SK-N-SH (cell line): ENCODE results near the gene CRIM1. TPM values are rescaled to one million over a fixed set of nuclear protein-coding genes. Genes with fewer than 3 reads are reported as not detected.

Source experiments
- CTCF ChIA-PET: fragments of 300-600, 350-600 bp; formaldehyde crosslinking; extraction: SDS; loops from one replicate; lab custom pipeline; 2021; lab: Yijun Ruan, JAX
- POLR2A ChIA-PET: fragments of 350-600 bp; sonication (Branson Sonifier 250); formaldehyde crosslinking; extraction: SDS; loops from one replicate; lab custom pipeline; 2020; ENCODE audit warnings: antibody characterized with exemption, inconsistent platforms; lab: Yijun Ruan, JAX
- DNase-seq: peaks from one replicate; pipeline ENCODE4 v3.0.0; 2012
- H2AFZ ChIP-seq: fragments of 200-600 bp; sonication (generic); 2 replicates; pipeline ENCODE4 v1.8.1; 2016; ENCODE audit warnings: antibody characterized with exemption, mild to moderate bottlenecking, low read depth
- H3F3A ChIP-seq: fragments of 200-600 bp; sonication (generic); replicated peaks from 2 replicates; pipeline ENCODE3; 2016; ENCODE audit warnings: antibody characterized with exemption, mild to moderate bottlenecking; ENCODE audit not compliant: insufficient read depth
- H3K27ac ChIP-seq, 2 experiments: fragments of 200-500 bp in 1 of 2; fragments of 200-600 bp in 1 of 2; sonication (Bioruptor generic) in 1 of 2; sonication (generic), shearing (Covaris generic) in 1 of 2; 2 replicates each; pipeline versions ENCODE4 v1.5.1 to v1.6.1; 2014 to 2016; ENCODE audit warnings: low read depth in 2 of 2, inconsistent platforms in 1 of 2, low read length in 1 of 2, mild to moderate bottlenecking in 1 of 2, mixed read lengths in 1 of 2
- H3K27me3 ChIP-seq: fragments of 200-600 bp; sonication (generic), shearing (Covaris generic); 2 replicates; pipeline ENCODE4 v1.6.1; 2016; ENCODE audit warnings: mixed run types; ENCODE audit not compliant: insufficient read depth
- H3K36me3 ChIP-seq, 2 experiments: fragments of 200-500 bp in 1 of 2; fragments of 200-600 bp in 1 of 2; sonication (Bioruptor generic) in 1 of 2; sonication (generic) in 1 of 2; replicated peaks in 1 of 2; 2 replicates each; pipeline versions ENCODE3 to v1.5.1; 2014 to 2016; ENCODE audit warnings: low read length in 1 of 2, mild to moderate bottlenecking in 1 of 2; ENCODE audit not compliant: insufficient read depth in 2 of 2, control insufficient read depth in 1 of 2
- H3K4me1 ChIP-seq, 2 experiments: fragments of 200-500 bp in 1 of 2; fragments of 200-600 bp in 1 of 2; sonication (Bioruptor generic) in 1 of 2; sonication (generic), shearing (Covaris generic) in 1 of 2; 2 replicates each; pipeline versions ENCODE4 v1.5.1 to v1.6.1; 2014 to 2016; ENCODE audit warnings: low read depth in 1 of 2, low read length in 1 of 2, mixed run types in 1 of 2; ENCODE audit not compliant: insufficient read depth in 2 of 2, control insufficient read depth in 1 of 2
- H3K4me2 ChIP-seq: fragments of 200-600 bp; sonication (generic), shearing (Covaris generic); 2 replicates; pipeline ENCODE4 v1.6.1; 2017; ENCODE audit warnings: mixed run types
- H3K4me3 ChIP-seq, 2 experiments: fragments of 200-500 bp in 1 of 2; fragments of 200-600 bp in 1 of 2; sonication (Bioruptor generic) in 1 of 2; sonication (generic), shearing (Covaris generic) in 1 of 2; 2 replicates each; pipeline versions ENCODE4 v1.5.1 to v1.8.1; 2014 to 2016; ENCODE audit warnings: low read depth in 2 of 2, inconsistent platforms in 1 of 2, low read length in 1 of 2, mild to moderate bottlenecking in 1 of 2, mixed read lengths in 1 of 2, moderate library complexity in 1 of 2
- H3K79me2 ChIP-seq: fragments of 200-600 bp; sonication (generic); 2 replicates; pipeline ENCODE4 v1.8.1; 2017; ENCODE audit warnings: mild to moderate bottlenecking; ENCODE audit not compliant: insufficient read depth
- H3K9ac ChIP-seq: fragments of 200-600 bp; sonication (generic); 2 replicates; pipeline ENCODE4 v1.6.1; 2017; ENCODE audit warnings: mixed run types
- H3K9me2 ChIP-seq: fragments of 200-600 bp; sonication (generic); 2 replicates; pipeline ENCODE4 v1.6.1; 2017; ENCODE audit warnings: mixed run types
- H3K9me3 ChIP-seq: fragments of 200-600 bp; sonication (generic); 2 replicates; pipeline ENCODE4 v1.6.1; 2017; ENCODE audit warnings: mixed run types, mild to moderate bottlenecking, moderate library complexity
- H4K20me1 ChIP-seq: fragments of 200-600 bp; sonication (generic); 2 replicates; pipeline ENCODE4 v1.6.1; 2017; ENCODE audit warnings: mild to moderate bottlenecking, mixed run types; ENCODE audit not compliant: insufficient read depth
- CTCF ChIP-seq: fragments of 200-600 bp; sonication (generic); IDR thresholded peaks from 2 replicates; pipeline ENCODE4 v1.6.1; 2017; ENCODE audit warnings: antibody characterized with exemption, mild to moderate bottlenecking, moderate library complexity
- FOSL2 ChIP-seq: IDR thresholded peaks from 2 replicates; pipeline ENCODE4 v1.4.0; 2012; ENCODE audit warnings: low read depth, mild to moderate bottlenecking, moderate library complexity, borderline replicate concordance
- FOXJ3 ChIP-seq: sonication (generic); formaldehyde crosslinking; IDR thresholded peaks from 2 replicates; pipeline ENCODE4 v1.5.1; 2020; ENCODE audit warnings: mild to moderate bottlenecking, missing genetic modification reagents
- MEF2A ChIP-seq: IDR thresholded peaks from 2 replicates; pipeline ENCODE4 v1.4.0; 2012; ENCODE audit warnings: low read depth, borderline replicate concordance
- NFIC ChIP-seq: IDR thresholded peaks from 2 replicates; pipeline ENCODE4 v1.4.0; 2012; ENCODE audit warnings: borderline replicate concordance
- RAD21 ChIP-seq: IDR thresholded peaks from 2 replicates; pipeline ENCODE4 v1.6.1; 2012; ENCODE audit warnings: mild to moderate bottlenecking, low read length
- SIN3A ChIP-seq: IDR thresholded peaks from 2 replicates; pipeline ENCODE4 v1.6.1; 2012; ENCODE audit warnings: low read depth, mild to moderate bottlenecking, low read length, moderate library complexity, borderline replicate concordance
- TAF1 ChIP-seq: IDR thresholded peaks from 2 replicates; pipeline ENCODE4 v1.6.1; 2012; ENCODE audit warnings: low read depth, mild to moderate bottlenecking, low read length, moderate library complexity, borderline replicate concordance
- TCF12 ChIP-seq: IDR thresholded peaks from 2 replicates; pipeline ENCODE4 v1.4.0; 2012
- TEAD4 ChIP-seq: IDR thresholded peaks from 2 replicates; pipeline ENCODE4 v1.4.0; 2012; ENCODE audit warnings: mild to moderate bottlenecking, borderline replicate concordance; ENCODE audit not compliant: insufficient read depth
- USF1 ChIP-seq: IDR thresholded peaks from 2 replicates; pipeline ENCODE4 v1.4.0; 2012; ENCODE audit warnings: low read depth, borderline replicate concordance
- USF2 ChIP-seq: fragments of 150-350 bp; IDR thresholded peaks from 2 replicates; pipeline ENCODE4 v1.6.1; 2017; ENCODE audit warnings: antibody characterized with exemption, low read length, low read depth, borderline replicate concordance
- YY1 ChIP-seq: IDR thresholded peaks from 2 replicates; pipeline ENCODE4 v1.4.0; 2012; ENCODE audit warnings: low read depth, mild to moderate bottlenecking
- WGBS: methylation state at CpG from one replicate; pipeline ENCODE4 v1.1.6; 2017; ENCODE audit warnings: low lambda C conversion rate; 5-methylcytosine and 5-hydroxymethylcytosine counted together
- polyA plus RNA-seq, 3 experiments: library from polyadenylated mRNA; depleted of rRNA; stranded (reverse); fragments of >200 nt; gene quantifications; 2 replicates each; pipeline ENCODE4 v1.2.3, GENCODE V29; 2012
- TF ChIP-seq, protein P1 (sequence below): fragments of 150-350 bp; IDR thresholded peaks from 2 replicates; pipeline ENCODE4 v1.6.1; 2016; ENCODE audit warnings: mild to moderate bottlenecking, low read depth, low read length
- TF ChIP-seq, protein P2 (sequence below): IDR thresholded peaks from 2 replicates; pipeline ENCODE4; 2012

CRIM1 gene
- polyA plus RNA-seq, 1 of the 3 experiments (the other 2 are of a cell fraction), result 244 TPM

DNA sequence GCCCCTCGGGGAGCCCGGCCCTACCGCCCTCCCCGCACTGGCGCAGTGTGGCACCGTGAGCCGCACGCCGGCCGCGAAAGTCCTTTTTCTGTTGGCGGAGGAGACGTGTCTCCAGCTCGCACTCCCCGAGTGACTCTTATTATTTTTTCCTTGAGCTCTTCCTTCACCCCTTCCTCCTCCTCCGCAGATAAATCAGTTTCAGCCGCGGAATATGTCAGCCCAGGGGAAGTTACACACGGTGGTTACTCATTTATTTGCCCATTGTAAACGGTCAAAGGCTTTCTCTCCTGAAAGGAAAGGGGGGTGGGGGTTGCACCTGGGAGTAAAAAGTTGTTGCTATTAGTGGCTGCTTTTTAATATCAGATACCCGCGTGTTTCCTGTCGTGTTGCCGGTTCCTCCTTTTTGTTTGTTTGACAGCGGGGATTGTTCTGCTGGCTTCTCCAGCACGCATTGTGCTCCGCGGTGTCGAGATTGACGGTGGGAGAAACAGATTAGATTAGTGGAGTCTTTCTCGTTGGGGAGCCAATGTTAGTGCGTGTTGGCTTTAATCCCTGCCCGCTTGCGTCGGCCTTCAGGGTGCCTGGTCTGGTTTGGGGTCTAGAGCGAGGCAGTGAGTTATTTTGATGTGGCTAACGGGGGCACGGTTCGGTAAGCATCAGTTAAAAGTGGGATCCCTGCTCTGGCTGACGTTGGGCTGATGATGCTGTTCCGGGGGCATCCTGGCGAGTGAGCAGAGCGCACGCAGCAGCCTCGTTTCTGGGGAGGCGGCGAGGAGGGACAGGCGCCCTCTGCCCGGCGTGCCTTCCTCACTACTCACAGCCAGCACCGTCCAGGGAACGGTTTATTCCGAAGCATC lies 1.6 kb downstream of the CRIM1 start (continued):
- no peak for TF ChIP-seq USF2
- no peak for TF ChIP-seq FOSL2
- no peak for TF ChIP-seq RAD21
- TF ChIP-seq TCF12, result no peak; the same call in 1 of the 2 replicates
- TF ChIP-seq, protein P1, sequence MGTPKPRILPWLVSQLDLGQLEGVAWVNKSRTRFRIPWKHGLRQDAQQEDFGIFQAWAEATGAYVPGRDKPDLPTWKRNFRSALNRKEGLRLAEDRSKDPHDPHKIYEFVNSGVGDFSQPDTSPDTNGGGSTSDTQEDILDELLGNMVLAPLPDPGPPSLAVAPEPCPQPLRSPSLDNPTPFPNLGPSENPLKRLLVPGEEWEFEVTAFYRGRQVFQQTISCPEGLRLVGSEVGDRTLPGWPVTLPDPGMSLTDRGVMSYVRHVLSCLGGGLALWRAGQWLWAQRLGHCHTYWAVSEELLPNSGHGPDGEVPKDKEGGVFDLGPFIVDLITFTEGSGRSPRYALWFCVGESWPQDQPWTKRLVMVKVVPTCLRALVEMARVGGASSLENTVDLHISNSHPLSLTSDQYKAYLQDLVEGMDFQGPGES, result no peak
- TF ChIP-seq MEF2A, result no peak

DNA sequence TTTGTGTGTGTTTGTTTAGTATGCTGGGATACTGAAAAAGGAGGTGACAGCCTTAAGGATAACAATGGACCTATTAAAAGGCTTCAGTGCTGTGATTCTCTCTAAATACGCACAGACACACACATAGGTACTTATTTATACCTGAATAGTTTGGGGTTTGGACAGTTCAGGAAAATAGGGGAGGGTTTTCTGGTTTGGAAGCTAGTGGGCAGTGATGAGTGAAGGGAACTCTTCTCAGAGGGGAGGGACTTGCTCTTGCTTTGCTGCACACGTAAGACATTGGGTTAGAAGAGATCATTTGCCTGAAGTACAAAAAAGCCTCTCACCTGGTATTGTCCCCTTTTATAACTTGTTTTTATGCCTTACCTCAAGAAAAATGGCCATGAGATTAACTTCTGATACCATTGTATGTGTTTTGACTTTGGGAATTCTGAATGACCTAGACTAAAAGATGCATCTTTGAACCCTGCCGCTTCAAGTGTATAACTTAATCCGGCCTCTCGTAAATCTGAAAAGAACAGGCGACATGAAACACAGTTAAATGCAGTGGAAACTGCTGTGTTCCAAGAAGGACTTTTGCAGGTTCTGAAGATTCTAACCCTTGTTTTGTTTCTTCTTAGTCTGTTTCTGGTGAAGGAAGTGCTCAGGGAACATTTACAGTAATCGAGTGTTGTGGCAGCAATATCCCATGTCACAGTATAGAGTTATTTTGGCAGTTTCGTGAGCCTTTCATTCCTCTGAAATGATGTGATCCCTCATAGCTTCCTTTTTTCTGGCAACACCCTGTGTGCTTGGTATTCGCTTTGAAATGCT lies 2.5 kb downstream of the CRIM1 start:
- H3K27ac ChIP-seq, result peak overlapping the region; percentile 72 to 96
- H3K9ac ChIP-seq, result peak overlapping the region; percentile 94
- CTCF ChIA-PET, result interaction anchor here (0.6 to 3.2 kb wide), 4 partner anchors 10 to 427 kb away, joined by 3 to 8 read pairs (median 4); no protein-coding TSS in a partner anchor
- H3K4me1 ChIP-seq, result peaks cover 2 to 36% of the 10 kb centered on the region in 2 experiments
- POLR2A ChIA-PET, result no interaction called here
- H3K9me3 ChIP-seq, result no peaks in the 10 kb centered on the region
- no peak overlapping the region for H2AFZ ChIP-seq
- 2% methylated on average over 9 of the region's 9 CpGs for WGBS
- H3K79me2 ChIP-seq, result peaks cover 97% of the 10 kb centered on the region
- peaks cover 43% of the 10 kb centered on the region for H3F3A ChIP-seq
- peaks cover 0 to 22% of the 10 kb centered on the region in 2 experiments for H3K36me3 ChIP-seq
- peak overlapping the region; percentile 84 for H3K4me2 ChIP-seq
- TF ChIP-seq TAF1 (peak; percentile 53; the same call in 1 of the 2 replicates), SIN3A (peak; percentile 44; the same call in 1 of the 2 replicates), TCF12 (0 out of 2 replicates have a peak, but pooled peaks have one; percentile 28), TEAD4 (peak; percentile 19; the same call in 1 of the 2 replicates), FOXJ3 (CRISPR knock-in tag) (no peak), CTCF (peak; percentile 67), USF2 (no peak), USF1 (no peak), YY1 (0 out of 2 replicates have a peak, but pooled peaks have one; percentile 8), NFIC (peak; percentile 52)
- TF ChIP-seq, protein P2, sequence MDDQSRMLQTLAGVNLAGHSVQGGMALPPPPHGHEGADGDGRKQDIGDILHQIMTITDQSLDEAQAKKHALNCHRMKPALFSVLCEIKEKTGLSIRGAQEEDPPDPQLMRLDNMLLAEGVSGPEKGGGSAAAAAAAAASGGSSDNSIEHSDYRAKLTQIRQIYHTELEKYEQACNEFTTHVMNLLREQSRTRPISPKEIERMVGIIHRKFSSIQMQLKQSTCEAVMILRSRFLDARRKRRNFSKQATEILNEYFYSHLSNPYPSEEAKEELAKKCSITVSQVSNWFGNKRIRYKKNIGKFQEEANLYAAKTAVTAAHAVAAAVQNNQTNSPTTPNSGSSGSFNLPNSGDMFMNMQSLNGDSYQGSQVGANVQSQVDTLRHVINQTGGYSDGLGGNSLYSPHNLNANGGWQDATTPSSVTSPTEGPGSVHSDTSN, result peak; percentile 67
- TF ChIP-seq, all 33 proteins: peak for 8
- peak overlapping the region; percentile 80 to 91 for H3K4me3 ChIP-seq
- no peaks in the 10 kb centered on the region for H3K27me3 ChIP-seq
- H3K9me2 ChIP-seq, result no peaks in the 10 kb centered on the region
- peak; percentile 24 for DNase-seq
- H4K20me1 ChIP-seq, result peaks cover 60% of the 10 kb centered on the region
